ENCODE results near the gene FBXW7.

FBXW7 gene

GRCh38 chr4:152468408-152468807, 67.5 kb downstream of the FBXW7 start:
- no peak overlapping the region for H4K8ac ChIP-seq (ENCODE audit: low read depth, low read length)
- no peak overlapping the region for H2BK120ac ChIP-seq (ENCODE audit: low read depth, low read length)
- H2BK15ac ChIP-seq (replicated peaks; ENCODE audit: low read depth): no peak overlapping the region
- no peak overlapping the region for H3K56ac ChIP-seq (ENCODE audit: low read length)
- no peak for DNase-seq
- no peak overlapping the region for H3K4me2 ChIP-seq (ENCODE audit: low read length)
- H2BK5ac ChIP-seq (ENCODE audit: low read length): no peak overlapping the region
- peaks cover 8% of the 10 kb centered on the region for H3K79me2 ChIP-seq (ENCODE audit: control insufficient read depth, insufficient read depth, low read length)
- no peaks in the 10 kb centered on the region for H3K27me3 ChIP-seq (ENCODE audit: insufficient read depth, low read length, poor library complexity)
- H2AK5ac ChIP-seq (ENCODE audit: low read length): no peak overlapping the region
- H4K5ac ChIP-seq (ENCODE audit: low read length): no peak overlapping the region
- H3K36me3 ChIP-seq (ENCODE audit: control insufficient read depth, insufficient read depth, low read length): no peaks in the 10 kb centered on the region
- no peak overlapping the region for H3K23ac ChIP-seq (ENCODE audit: low read length)
- no peak overlapping the region for H3K9ac ChIP-seq (ENCODE audit: low read length)
- no CpG with 5 or more reads among the region's 1 CpG for WGBS (ENCODE audit: extremely low coverage, insufficient coverage, low lambda C conversion rate)
- no peak overlapping the region for H3K4me3 ChIP-seq (ENCODE audit: low read length)
- H3K79me1 ChIP-seq (ENCODE audit: low read length): no peaks in the 10 kb centered on the region
- no peaks in the 10 kb centered on the region for H3K4me1 ChIP-seq (ENCODE audit: control insufficient read depth, low read depth, low read length)
- no peak overlapping the region for H3K27ac ChIP-seq (ENCODE audit: low read depth, low read length)
- H3K18ac ChIP-seq (ENCODE audit: low read length): no peak overlapping the region
- no peak overlapping the region for H3K4ac ChIP-seq (ENCODE audit: low read depth, low read length)

DNA sequence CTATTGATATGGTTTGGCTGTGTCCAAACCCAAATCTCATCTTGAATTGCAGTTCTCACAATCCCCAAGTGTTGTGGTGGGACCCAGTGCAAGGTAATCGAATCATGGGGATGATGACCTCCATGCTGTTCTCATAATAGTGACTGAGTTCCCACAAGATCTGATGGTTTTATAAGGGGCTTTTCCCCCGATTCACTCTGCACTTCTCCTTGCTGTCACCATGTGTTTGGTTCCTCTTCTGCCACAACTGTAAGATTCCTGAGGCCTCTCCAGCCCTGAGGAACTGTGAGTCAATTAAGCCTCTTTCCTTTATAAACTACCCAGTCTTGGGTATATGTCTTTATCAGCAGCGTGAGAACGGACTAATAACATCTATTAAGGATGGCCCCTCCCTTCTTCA, 68.8 kb downstream of the FBXW7 start:
- no peak overlapping the region for H2BK15ac ChIP-seq (replicated peaks; ENCODE audit: low read depth)
- H3K4ac ChIP-seq (ENCODE audit: low read depth, low read length): no peak overlapping the region

GRCh38 chr4:152464030-152464823, 71.7 kb downstream of the FBXW7 start:
- no peaks in the 10 kb centered on the region for H3K27me3 ChIP-seq (ENCODE audit: insufficient read depth, low read length, poor library complexity)
- H3K36me3 ChIP-seq (ENCODE audit: control insufficient read depth, insufficient read depth, low read length): no peaks in the 10 kb centered on the region
- no peak overlapping the region for H3K56ac ChIP-seq (ENCODE audit: low read length)
- no CpG with 5 or more reads among the region's 5 CpGs for WGBS (ENCODE audit: extremely low coverage, insufficient coverage, low lambda C conversion rate)
- no peak overlapping the region for H2BK15ac ChIP-seq (replicated peaks; ENCODE audit: low read depth)
- no peak overlapping the region for H4K5ac ChIP-seq (ENCODE audit: low read length)
- H3K9ac ChIP-seq (ENCODE audit: low read length): no peak overlapping the region
- H2AK5ac ChIP-seq (ENCODE audit: low read length): no peak overlapping the region
- H3K79me2 ChIP-seq (ENCODE audit: control insufficient read depth, insufficient read depth, low read length): peaks cover 11% of the 10 kb centered on the region
- H2BK120ac ChIP-seq (ENCODE audit: low read depth, low read length): no peak overlapping the region
- no peak overlapping the region for H3K23ac ChIP-seq (ENCODE audit: low read length)
- no peak overlapping the region for H3K18ac ChIP-seq (ENCODE audit: low read length)
- H3K4me1 ChIP-seq (ENCODE audit: control insufficient read depth, low read depth, low read length): peaks cover 5% of the 10 kb centered on the region
- H4K8ac ChIP-seq (ENCODE audit: low read depth, low read length): no peak overlapping the region
- DNase-seq: peak; percentile 57
- no peak overlapping the region for H3K27ac ChIP-seq (ENCODE audit: low read depth, low read length)
- no peak overlapping the region for H3K4me3 ChIP-seq (ENCODE audit: low read length)
- no peak overlapping the region for H3K4ac ChIP-seq (ENCODE audit: low read depth, low read length)
- H3K79me1 ChIP-seq (ENCODE audit: low read length): peaks cover 7% of the 10 kb centered on the region
- no peak overlapping the region for H3K4me2 ChIP-seq (ENCODE audit: low read length)
- no peak overlapping the region for H2BK5ac ChIP-seq (ENCODE audit: low read length)

More for the DNA sequence above, 68.8 kb downstream of the FBXW7 start:
- Histone ChIP-seq H3K18ac (ENCODE audit: low read length) (no peak overlapping the region), H3K23ac (ENCODE audit: low read length) (no peak overlapping the region), H3K4me3 (ENCODE audit: low read length) (no peak overlapping the region), H3K4me1 (ENCODE audit: control insufficient read depth, low read depth, low read length) (peaks cover 3% of the 10 kb centered on the region), H3K27ac (ENCODE audit: low read depth, low read length) (no peak overlapping the region), H2BK5ac (ENCODE audit: low read length) (no peak overlapping the region), H4K8ac (ENCODE audit: low read depth, low read length) (no peak overlapping the region), H3K4me2 (ENCODE audit: low read length) (no peak overlapping the region), H3K9ac (ENCODE audit: low read length) (no peak overlapping the region), H3K79me2 (ENCODE audit: control insufficient read depth, insufficient read depth, low read length) (peaks cover 8% of the 10 kb centered on the region), H3K79me1 (ENCODE audit: low read length) (peaks cover 3% of the 10 kb centered on the region), H3K27me3 (ENCODE audit: insufficient read depth, low read length, poor library complexity) (no peaks in the 10 kb centered on the region), H3K56ac (ENCODE audit: low read length) (no peak overlapping the region), H3K36me3 (ENCODE audit: control insufficient read depth, insufficient read depth, low read length) (no peaks in the 10 kb centered on the region), H2AK5ac (ENCODE audit: low read length) (no peak overlapping the region), H4K5ac (ENCODE audit: low read length) (no peak overlapping the region), H2BK120ac (ENCODE audit: low read depth, low read length) (no peak overlapping the region)
- DNase-seq: no peak
- no CpG with 5 or more reads among the region's 4 CpGs for WGBS (ENCODE audit: extremely low coverage, insufficient coverage, low lambda C conversion rate)

- Histone ChIP-seq H3K4me3 (ENCODE audit: low read length) (no peak overlapping the region), H2BK5ac (ENCODE audit: low read length) (no peak overlapping the region), H3K36me3 (ENCODE audit: control insufficient read depth, insufficient read depth, low read length) (no peaks in the 10 kb centered on the region), H2BK15ac (replicated peaks; ENCODE audit: low read depth) (no peak overlapping the region), H3K79me1 (ENCODE audit: low read length) (peaks cover 8% of the 10 kb centered on the region), H3K79me2 (ENCODE audit: control insufficient read depth, insufficient read depth, low read length) (peaks cover 18% of the 10 kb centered on the region), H2BK120ac (ENCODE audit: low read depth, low read length) (no peak overlapping the region), H3K23ac (ENCODE audit: low read length) (no peak overlapping the region), H4K5ac (ENCODE audit: low read length) (no peak overlapping the region), H3K4me2 (ENCODE audit: low read length) (no peak overlapping the region), H3K27ac (ENCODE audit: low read depth, low read length) (no peak overlapping the region), H3K27me3 (ENCODE audit: insufficient read depth, low read length, poor library complexity) (no peaks in the 10 kb centered on the region), H3K56ac (ENCODE audit: low read length) (no peak overlapping the region), H3K4me1 (ENCODE audit: control insufficient read depth, low read depth, low read length) (peaks cover 7% of the 10 kb centered on the region), H3K18ac (ENCODE audit: low read length) (no peak overlapping the region), H3K9ac (ENCODE audit: low read length) (no peak overlapping the region), H2AK5ac (ENCODE audit: low read length) (no peak overlapping the region), H3K4ac (ENCODE audit: low read depth, low read length) (no peak overlapping the region), H4K8ac (ENCODE audit: low read depth, low read length) (no peak overlapping the region)
- no CpG with 5 or more reads among the region's 2 CpGs for WGBS (ENCODE audit: extremely low coverage, insufficient coverage, low lambda C conversion rate)
- no peak for DNase-seq
Observed at GRCh38 chr4:152463562-152463961, 72.3 kb downstream of the FBXW7 start.

GRCh38 chr4:152462695-152463094, 73.2 kb downstream of the FBXW7 start:
- Histone ChIP-seq H4K8ac (ENCODE audit: low read depth, low read length) (no peak overlapping the region), H2BK120ac (ENCODE audit: low read depth, low read length) (no peak overlapping the region), H3K79me2 (ENCODE audit: control insufficient read depth, insufficient read depth, low read length) (peaks cover 23% of the 10 kb centered on the region), H2AK5ac (ENCODE audit: low read length) (no peak overlapping the region), H3K4me1 (ENCODE audit: control insufficient read depth, low read depth, low read length) (peaks cover 7% of the 10 kb centered on the region), H3K9ac (ENCODE audit: low read length) (no peak overlapping the region), H3K4me3 (ENCODE audit: low read length) (no peak overlapping the region), H3K56ac (ENCODE audit: low read length) (no peak overlapping the region), H3K4me2 (ENCODE audit: low read length) (no peak overlapping the region), H2BK15ac (replicated peaks; ENCODE audit: low read depth) (no peak overlapping the region), H3K27me3 (ENCODE audit: insufficient read depth, low read length, poor library complexity) (no peaks in the 10 kb centered on the region), H2BK5ac (ENCODE audit: low read length) (no peak overlapping the region), H3K23ac (ENCODE audit: low read length) (no peak overlapping the region), H3K36me3 (ENCODE audit: control insufficient read depth, insufficient read depth, low read length) (no peaks in the 10 kb centered on the region), H3K27ac (ENCODE audit: low read depth, low read length) (no peak overlapping the region), H4K5ac (ENCODE audit: low read length) (no peak overlapping the region), H3K79me1 (ENCODE audit: low read length) (peaks cover 10% of the 10 kb centered on the region), H3K4ac (ENCODE audit: low read depth, low read length) (no peak overlapping the region), H3K18ac (ENCODE audit: low read length) (no peak overlapping the region)
- peak; percentile 65 for DNase-seq
- no CpG with 5 or more reads among the region's 1 CpG for WGBS (ENCODE audit: extremely low coverage, insufficient coverage, low lambda C conversion rate)

DNA sequence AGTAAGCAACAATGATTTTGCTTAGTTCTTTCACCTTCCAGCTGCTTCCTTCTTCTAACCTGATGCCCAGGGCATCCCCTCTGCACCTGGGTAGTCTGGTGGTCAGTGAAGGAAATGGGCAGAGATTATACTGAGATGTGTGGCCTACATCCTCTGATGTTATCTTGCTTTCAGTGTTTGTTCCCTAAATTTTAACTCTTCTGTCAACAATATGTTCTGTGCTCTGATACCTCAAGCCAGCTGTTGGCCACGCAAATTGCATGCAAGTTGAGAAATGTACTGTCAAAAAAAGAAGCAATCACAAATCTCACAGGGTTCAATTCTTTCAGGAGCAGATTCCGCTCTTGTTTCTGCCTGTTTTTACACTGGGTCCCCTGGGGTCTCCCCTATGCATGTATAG, 73.8 kb downstream of the FBXW7 start:
- Histone ChIP-seq H3K4me2 (ENCODE audit: low read length) (no peak overlapping the region), H2AK5ac (ENCODE audit: low read length) (no peak overlapping the region), H3K79me2 (ENCODE audit: control insufficient read depth, insufficient read depth, low read length) (peaks cover 21% of the 10 kb centered on the region), H3K79me1 (ENCODE audit: low read length) (peaks cover 10% of the 10 kb centered on the region), H3K23ac (ENCODE audit: low read length) (no peak overlapping the region), H2BK15ac (replicated peaks; ENCODE audit: low read depth) (no peak overlapping the region), H2BK120ac (ENCODE audit: low read depth, low read length) (no peak overlapping the region), H3K27me3 (ENCODE audit: insufficient read depth, low read length, poor library complexity) (no peaks in the 10 kb centered on the region), H2BK5ac (ENCODE audit: low read length) (no peak overlapping the region), H3K4ac (ENCODE audit: low read depth, low read length) (peak overlapping the region; percentile 71), H4K5ac (ENCODE audit: low read length) (no peak overlapping the region), H3K18ac (ENCODE audit: low read length) (peak overlapping the region; percentile 71), H3K27ac (ENCODE audit: low read depth, low read length) (no peak overlapping the region), H3K56ac (ENCODE audit: low read length) (no peak overlapping the region), H4K8ac (ENCODE audit: low read depth, low read length) (no peak overlapping the region), H3K9ac (ENCODE audit: low read length) (no peak overlapping the region), H3K36me3 (ENCODE audit: control insufficient read depth, insufficient read depth, low read length) (no peaks in the 10 kb centered on the region), H3K4me3 (ENCODE audit: low read length) (no peak overlapping the region), H3K4me1 (ENCODE audit: control insufficient read depth, low read depth, low read length) (peaks cover 7% of the 10 kb centered on the region)
- DNase-seq: no peak
- no CpG with 5 or more reads among the region's 2 CpGs for WGBS (ENCODE audit: extremely low coverage, insufficient coverage, low lambda C conversion rate)
